ENCODE measurements around the gene SFRP5.

Gene SFRP5

GRCh38 chr10:97731346-97732051 lies 40.3 kb downstream of the SFRP5 start:
- H3K4me1 ChIP-seq, result no peaks in the 10 kb centered on the region
- H3K36me3 ChIP-seq (replicated peaks), result no peaks in the 10 kb centered on the region
- peak; percentile 78 to 80 for DNase-seq (ENCODE audit: low spot score in 2 of 2)
- no peak overlapping the region for H3K4me3 ChIP-seq
- H3K27me3 ChIP-seq (ENCODE audit: low read depth), result no peaks in the 10 kb centered on the region
- in situ Hi-C loops (cut with MboI; ENCODE audit: low sequenced_read_pairs), result loop anchor here (5.0 kb wide), 1 partner anchor 54 kb away; no protein-coding TSS in a partner anchor
- H3K9me3 ChIP-seq, result no peaks in the 10 kb centered on the region

GRCh38 chr10:97729014-97729413 lies 42.8 kb downstream of the SFRP5 start:
- no peak overlapping the region for H3K4me3 ChIP-seq
- H3K27me3 ChIP-seq (ENCODE audit: low read depth), result no peaks in the 10 kb centered on the region
- DNase-seq (ENCODE audit: low spot score in 2 of 2), result no peak
- H3K36me3 ChIP-seq (replicated peaks), result no peaks in the 10 kb centered on the region
- H3K4me1 ChIP-seq, result no peaks in the 10 kb centered on the region
- in situ Hi-C loops (cut with MboI; ENCODE audit: low sequenced_read_pairs), result no loop called here
- no peaks in the 10 kb centered on the region for H3K9me3 ChIP-seq

- DNase-seq (ENCODE audit: low spot score in 2 of 2), result no peak
- Histone ChIP-seq H3K27me3 (ENCODE audit: low read depth) (no peaks in the 10 kb centered on the region), H3K4me3 (no peak overlapping the region)
Observed at GRCh38 chr10:97726636-97727178, 45.1 kb downstream of the SFRP5 start.

GRCh38 chr10:97724341-97724941 lies 47.4 kb downstream of the SFRP5 start:
- no peaks in the 10 kb centered on the region for H3K4me1 ChIP-seq
- no peak overlapping the region for H3K4me3 ChIP-seq
- no peak for DNase-seq (ENCODE audit: low spot score in 2 of 2)
- in situ Hi-C loops (cut with MboI; ENCODE audit: low sequenced_read_pairs), result no loop called here
- H3K36me3 ChIP-seq (replicated peaks), result no peaks in the 10 kb centered on the region
- H3K9me3 ChIP-seq, result no peaks in the 10 kb centered on the region
- no peaks in the 10 kb centered on the region for H3K27me3 ChIP-seq (ENCODE audit: low read depth)

More at GRCh38 chr10:97726636-97727178, 45.1 kb downstream of the SFRP5 start:
- H3K9me3 ChIP-seq, result no peaks in the 10 kb centered on the region
- no peaks in the 10 kb centered on the region for H3K36me3 ChIP-seq (replicated peaks)
- in situ Hi-C loops (cut with MboI; ENCODE audit: low sequenced_read_pairs), result no loop called here
- H3K4me1 ChIP-seq, result no peaks in the 10 kb centered on the region

- in situ Hi-C loops (cut with MboI; ENCODE audit: low sequenced_read_pairs), result no loop called here
- Histone ChIP-seq H3K9me3 (no peaks in the 10 kb centered on the region), H3K27me3 (ENCODE audit: low read depth) (no peaks in the 10 kb centered on the region), H3K4me3 (no peak overlapping the region), H3K4me1 (no peaks in the 10 kb centered on the region), H3K36me3 (replicated peaks) (no peaks in the 10 kb centered on the region)
- no peak for DNase-seq (ENCODE audit: low spot score in 2 of 2)
Observed at GRCh38 chr10:97723001-97723400, 48.8 kb downstream of the SFRP5 start.

- in situ Hi-C loops (cut with MboI; ENCODE audit: low sequenced_read_pairs), result no loop called here
- DNase-seq (ENCODE audit: low spot score in 2 of 2), result no peak
- Histone ChIP-seq H3K27me3 (ENCODE audit: low read depth) (no peaks in the 10 kb centered on the region), H3K36me3 (replicated peaks) (no peaks in the 10 kb centered on the region), H3K4me3 (no peak overlapping the region), H3K4me1 (no peaks in the 10 kb centered on the region), H3K9me3 (no peaks in the 10 kb centered on the region)
Observed at GRCh38 chr10:97721871-97722780, 49.7 kb downstream of the SFRP5 start.

GRCh38 chr10:97719602-97720001 lies 52.2 kb downstream of the SFRP5 start:
- Histone ChIP-seq H3K27me3 (ENCODE audit: low read depth) (no peaks in the 10 kb centered on the region), H3K4me1 (peaks cover 7% of the 10 kb centered on the region), H3K4me3 (no peak overlapping the region), H3K9me3 (no peaks in the 10 kb centered on the region), H3K36me3 (replicated peaks) (0 out of 2 replicates have a peak, but pooled peaks cover 5% of the 10 kb centered on the region)
- in situ Hi-C loops (cut with MboI; ENCODE audit: low sequenced_read_pairs), result no loop called here
- DNase-seq (ENCODE audit: low spot score in 2 of 2), result no peak

GRCh38 chr10:97718659-97719142 lies 53.1 kb downstream of the SFRP5 start:
- H3K36me3 ChIP-seq (replicated peaks), result 0 out of 2 replicates have a peak, but pooled peaks cover 5% of the 10 kb centered on the region
- peaks cover 7% of the 10 kb centered on the region for H3K4me1 ChIP-seq
- DNase-seq (ENCODE audit: low spot score in 2 of 2), result no peak
- H3K9me3 ChIP-seq, result no peaks in the 10 kb centered on the region
- H3K4me3 ChIP-seq, result no peak overlapping the region
- in situ Hi-C loops (cut with MboI; ENCODE audit: low sequenced_read_pairs), result no loop called here
- H3K27me3 ChIP-seq (ENCODE audit: low read depth), result no peaks in the 10 kb centered on the region

- no peak overlapping the region for H3K4me3 ChIP-seq
- no peaks in the 10 kb centered on the region for H3K9me3 ChIP-seq
- no peak for DNase-seq (ENCODE audit: low spot score in 2 of 2)
- peaks cover 7% of the 10 kb centered on the region for H3K4me1 ChIP-seq
- no peaks in the 10 kb centered on the region for H3K27me3 ChIP-seq (ENCODE audit: low read depth)
- in situ Hi-C loops (cut with MboI; ENCODE audit: low sequenced_read_pairs), result no loop called here
- H3K36me3 ChIP-seq (replicated peaks), result 0 out of 2 replicates have a peak, but pooled peaks cover 5% of the 10 kb centered on the region
Observed at GRCh38 chr10:97718178-97718577, 53.6 kb downstream of the SFRP5 start.

GRCh38 chr10:97717627-97718026 lies 54.2 kb downstream of the SFRP5 start:
- in situ Hi-C loops (cut with MboI; ENCODE audit: low sequenced_read_pairs), result no loop called here
- H3K4me3 ChIP-seq, result no peak overlapping the region
- H3K4me1 ChIP-seq, result peaks cover 12% of the 10 kb centered on the region
- no peaks in the 10 kb centered on the region for H3K9me3 ChIP-seq
- no peak for DNase-seq (ENCODE audit: low spot score in 2 of 2)
- H3K36me3 ChIP-seq (replicated peaks), result 0 out of 2 replicates have a peak, but pooled peaks cover 5% of the 10 kb centered on the region
- no peaks in the 10 kb centered on the region for H3K27me3 ChIP-seq (ENCODE audit: low read depth)

All from HAP-1 (cell line).